MCF 10A (cell line): ENCODE measurements around the gene URGCP. TPM values are rescaled to one million over a fixed set of nuclear protein-coding genes. Genes with fewer than 3 reads are reported as not detected.

ENCODE experiments used
- BruUV-seq: library from RNA; stranded (reverse); fragments of 400-500 nt; replicated peaks from 2 replicates; lab custom pipeline; 2021; lab: Mats Ljungman, UMichigan
- CTCF ChIA-PET: fragments of 300-600 bp; sonication (Branson Sonifier 250); formaldehyde crosslinking; extraction: SDS; loops from one replicate; lab custom pipeline; 2021; ENCODE audit warnings: antibody characterized with exemption, inconsistent platforms; lab: Yijun Ruan, JAX
- POLR2A ChIA-PET: fragments of 300-600, 350-650 bp; sonication (Branson Sonifier 250); formaldehyde crosslinking; extraction: SDS; loops from one replicate; lab custom pipeline; 2020; ENCODE audit warnings: antibody characterized with exemption, inconsistent platforms; lab: Yijun Ruan, JAX
- DNase-seq: peaks from one replicate; pipeline ENCODE4 v3.0.0-alpha.2; 2018; ENCODE audit not compliant: unreplicated experiment
- H3K27ac Mint-ChIP-seq: one replicate; pipeline ENCODE4 v1.8.0; 2022; ENCODE audit warnings: mild to moderate bottlenecking, low read depth, mixed read lengths; ENCODE audit not compliant: unreplicated experiment
- H3K27me3 Mint-ChIP-seq: one replicate; pipeline ENCODE4 v1.8.0; 2022; ENCODE audit warnings: mixed read lengths; ENCODE audit not compliant: insufficient read depth, unreplicated experiment
- H3K36me3 Mint-ChIP-seq: one replicate; pipeline ENCODE4 v1.8.0; 2022; ENCODE audit warnings: mild to moderate bottlenecking, moderate library complexity, mixed read lengths; ENCODE audit not compliant: insufficient read depth, unreplicated experiment
- H3K4me1 Mint-ChIP-seq: one replicate; pipeline ENCODE4 v1.8.0; 2022; ENCODE audit warnings: mixed read lengths; ENCODE audit not compliant: insufficient read depth, unreplicated experiment
- H3K4me3 Mint-ChIP-seq: one replicate; pipeline ENCODE4 v1.8.0; 2022; ENCODE audit warnings: mild to moderate bottlenecking, moderate library complexity, mixed read lengths; ENCODE audit not compliant: unreplicated experiment
- H3K9me3 Mint-ChIP-seq: one replicate; pipeline ENCODE4 v1.8.0; 2022; ENCODE audit warnings: mixed read lengths; ENCODE audit not compliant: unreplicated experiment
- CTCF ChIP-seq: fragments of 200-600 bp; IDR thresholded peaks from one replicate; pipeline ENCODE4 v1.8.0; 2022; ENCODE audit warnings: antibody characterized with exemption, mild to moderate bottlenecking; ENCODE audit not compliant: unreplicated experiment
- intact Hi-C: fragments of 100-400 bp; cut with micrococcal nuclease; formaldehyde crosslinking; loops from 2 replicates; pipeline ENCODE4 v1.14.1; 2022
- total RNA-seq: library from RNA; stranded (reverse); gene quantifications from 2 replicates; pipeline ENCODE4 v1.2.3, GENCODE V29; 2022

Gene URGCP
- total RNA-seq, 1 experiment from 2014 or later, result 37.2 TPM

GRCh38 chr7:43926798-43927123 lies 20.4 kb upstream of the URGCP start:
- no TSS peak for BruUV-seq
- Mint-ChIP-seq H3K27me3 (no peaks in the 10 kb centered on the region), H3K9me3 (no peaks in the 10 kb centered on the region), H3K4me1 (peaks cover 16% of the 10 kb centered on the region), H3K27ac (peak overlapping the region; percentile 81), H3K36me3 (peaks cover 13% of the 10 kb centered on the region), H3K4me3 (peak overlapping the region; percentile 88)
- ChIA-PET POLR2A (interaction anchor here (0.6 to 1.6 kb wide), 10 partner anchors 12 to 1209 kb away, joined by 3 to 11 read pairs (median 4); partner anchors contain the start of gene MRPS24), CTCF (interaction anchor here (0.6 to 1.0 kb wide), 3 partner anchors 12 to 1957 kb away, joined by 3 read pairs; no protein-coding TSS in a partner anchor)
- DNase-seq, result no peak
- TF ChIP-seq CTCF, result no peak
- intact Hi-C loops, result loop anchor here (1.0 kb wide), 1 partner anchor 53 kb away; no protein-coding TSS in a partner anchor

- peak; percentile 85 for DNase-seq
- peaks cover 13% of the 10 kb centered on the region for H3K36me3 Mint-ChIP-seq
Observed at GRCh38 chr7:43925984-43926797, 19.8 kb upstream of the URGCP start, which contains the start of gene UBE2D4. TSS of gene UBE2D4 (plus strand) at chr7:43926436. CDS start at chr7:43926533, 97 bp downstream.

DNA sequence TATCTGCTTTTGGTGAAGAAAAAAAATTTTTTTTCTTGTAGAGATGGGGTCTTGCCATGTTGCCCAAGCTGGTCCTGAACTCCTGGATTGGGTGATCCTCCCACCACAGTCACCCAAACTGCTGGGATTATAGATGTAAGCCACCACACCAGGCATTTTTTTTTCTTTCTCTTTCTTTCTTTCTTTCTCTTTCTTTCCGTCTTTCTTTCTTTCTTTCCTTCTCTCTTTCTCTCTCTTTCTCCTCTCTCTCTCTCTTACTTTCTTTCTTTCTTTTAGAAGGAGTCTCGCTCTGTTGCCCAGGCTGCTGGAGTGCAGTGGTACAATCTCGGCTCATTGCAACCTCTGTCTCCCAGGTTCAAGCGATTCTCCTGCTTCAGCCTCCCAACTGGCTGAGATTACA lies 16.3 kb upstream of the URGCP start:
- Mint-ChIP-seq H3K9me3 (no peaks in the 10 kb centered on the region), H3K27ac (no peak overlapping the region), H3K36me3 (peaks cover 13% of the 10 kb centered on the region), H3K4me3 (no peak overlapping the region), H3K27me3 (no peaks in the 10 kb centered on the region), H3K4me1 (peaks cover 16% of the 10 kb centered on the region)
- intact Hi-C loops, result no loop called here
- no peak for TF ChIP-seq CTCF
- no peak for DNase-seq
- CTCF ChIA-PET, result interaction anchor here (0.6 kb wide), 1 partner anchor 585 kb away, joined by 4 read pairs; no protein-coding TSS in a partner anchor
- BruUV-seq, result no TSS peak
- POLR2A ChIA-PET, result interaction anchor here (0.7 kb wide), 1 partner anchor 9 kb away, joined by 3 read pairs; no protein-coding TSS in a partner anchor

More at GRCh38 chr7:43925984-43926797, 19.8 kb upstream of the URGCP start, which contains the start of gene UBE2D4:
- TF ChIP-seq CTCF, result no peak
- Mint-ChIP-seq H3K9me3 (no peaks in the 10 kb centered on the region), H3K4me1 (peaks cover 16% of the 10 kb centered on the region), H3K4me3 (peak within 1 kb of the TSS; percentile 88), H3K27ac (peak within 1 kb of the TSS; percentile 81), H3K27me3 (no peaks in the 10 kb centered on the region)
- intact Hi-C loops, result loop anchor here (1.0 kb wide), 1 partner anchor 53 kb away; no protein-coding TSS in a partner anchor
- BruUV-seq, result TSS peak; percentile 53
- ChIA-PET CTCF (interaction anchor here (0.6 to 1.0 kb wide), 3 partner anchors 13 to 1958 kb away, joined by 3 read pairs; no protein-coding TSS in a partner anchor), POLR2A (interaction anchor here (0.6 to 1.6 kb wide), 9 partner anchors 11 to 1209 kb away, joined by 3 to 11 read pairs (median 4); partner anchors contain the start of gene MRPS24)

- no peak for DNase-seq
- intact Hi-C loops, result no loop called here
- H3K27me3 Mint-ChIP-seq, result no peaks in the 10 kb centered on the region
- no peaks in the 10 kb centered on the region for H3K9me3 Mint-ChIP-seq
- no peak overlapping the region for H3K27ac Mint-ChIP-seq
- POLR2A ChIA-PET, result interaction anchor here (0.7 to 1.4 kb wide), 2 partner anchors 10 to 16 kb away, joined by 3 read pairs; no protein-coding TSS in a partner anchor
- peaks cover 13% of the 10 kb centered on the region for H3K36me3 Mint-ChIP-seq
- BruUV-seq, result no TSS peak
- no peak overlapping the region for H3K4me3 Mint-ChIP-seq
- no peak for TF ChIP-seq CTCF
- CTCF ChIA-PET, result interaction anchor here (0.8 kb wide), 1 partner anchor 11 kb away, joined by 3 read pairs; no protein-coding TSS in a partner anchor
- peaks cover 10% of the 10 kb centered on the region for H3K4me1 Mint-ChIP-seq
Observed at GRCh38 chr7:43921423-43921822, 15.0 kb upstream of the URGCP start.
